HL-60 (cell line): ENCODE data around the gene SUGP2.

Experiments used
- GABPA ChIP-seq: IDR thresholded peaks from 2 replicates; pipeline ENCODE4 v1.6.1; 2012; ENCODE audit warnings: low read depth
- POLR2AphosphoS5 ChIP-seq: IDR thresholded peaks from 2 replicates; pipeline ENCODE4 v1.6.1; 2012; ENCODE audit warnings: low read depth
- TF ChIP-seq, protein P1 (sequence below): IDR thresholded peaks from one replicate; pipeline ENCODE4 v1.5.1; 2011; ENCODE audit warnings: low read length, control low read depth, inconsistent platforms; ENCODE audit not compliant: insufficient read depth
- TF ChIP-seq, protein P2 (sequence below): IDR thresholded peaks from 2 replicates; pipeline ENCODE4 v1.6.1; 2012; ENCODE audit warnings: low read depth; ENCODE audit not compliant: insufficient replicate concordance

GRCh38 chr19:18972301-18972811, 61.0 kb downstream of the SUGP2 start:
- TF ChIP-seq, protein P1, sequence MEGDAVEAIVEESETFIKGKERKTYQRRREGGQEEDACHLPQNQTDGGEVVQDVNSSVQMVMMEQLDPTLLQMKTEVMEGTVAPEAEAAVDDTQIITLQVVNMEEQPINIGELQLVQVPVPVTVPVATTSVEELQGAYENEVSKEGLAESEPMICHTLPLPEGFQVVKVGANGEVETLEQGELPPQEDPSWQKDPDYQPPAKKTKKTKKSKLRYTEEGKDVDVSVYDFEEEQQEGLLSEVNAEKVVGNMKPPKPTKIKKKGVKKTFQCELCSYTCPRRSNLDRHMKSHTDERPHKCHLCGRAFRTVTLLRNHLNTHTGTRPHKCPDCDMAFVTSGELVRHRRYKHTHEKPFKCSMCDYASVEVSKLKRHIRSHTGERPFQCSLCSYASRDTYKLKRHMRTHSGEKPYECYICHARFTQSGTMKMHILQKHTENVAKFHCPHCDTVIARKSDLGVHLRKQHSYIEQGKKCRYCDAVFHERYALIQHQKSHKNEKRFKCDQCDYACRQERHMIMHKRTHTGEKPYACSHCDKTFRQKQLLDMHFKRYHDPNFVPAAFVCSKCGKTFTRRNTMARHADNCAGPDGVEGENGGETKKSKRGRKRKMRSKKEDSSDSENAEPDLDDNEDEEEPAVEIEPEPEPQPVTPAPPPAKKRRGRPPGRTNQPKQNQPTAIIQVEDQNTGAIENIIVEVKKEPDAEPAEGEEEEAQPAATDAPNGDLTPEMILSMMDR: no peak
- TF ChIP-seq POLR2AphosphoS5 (no peak; the same call in 1 of the 2 replicates), GABPA (no peak)
- TF ChIP-seq, protein P2, sequence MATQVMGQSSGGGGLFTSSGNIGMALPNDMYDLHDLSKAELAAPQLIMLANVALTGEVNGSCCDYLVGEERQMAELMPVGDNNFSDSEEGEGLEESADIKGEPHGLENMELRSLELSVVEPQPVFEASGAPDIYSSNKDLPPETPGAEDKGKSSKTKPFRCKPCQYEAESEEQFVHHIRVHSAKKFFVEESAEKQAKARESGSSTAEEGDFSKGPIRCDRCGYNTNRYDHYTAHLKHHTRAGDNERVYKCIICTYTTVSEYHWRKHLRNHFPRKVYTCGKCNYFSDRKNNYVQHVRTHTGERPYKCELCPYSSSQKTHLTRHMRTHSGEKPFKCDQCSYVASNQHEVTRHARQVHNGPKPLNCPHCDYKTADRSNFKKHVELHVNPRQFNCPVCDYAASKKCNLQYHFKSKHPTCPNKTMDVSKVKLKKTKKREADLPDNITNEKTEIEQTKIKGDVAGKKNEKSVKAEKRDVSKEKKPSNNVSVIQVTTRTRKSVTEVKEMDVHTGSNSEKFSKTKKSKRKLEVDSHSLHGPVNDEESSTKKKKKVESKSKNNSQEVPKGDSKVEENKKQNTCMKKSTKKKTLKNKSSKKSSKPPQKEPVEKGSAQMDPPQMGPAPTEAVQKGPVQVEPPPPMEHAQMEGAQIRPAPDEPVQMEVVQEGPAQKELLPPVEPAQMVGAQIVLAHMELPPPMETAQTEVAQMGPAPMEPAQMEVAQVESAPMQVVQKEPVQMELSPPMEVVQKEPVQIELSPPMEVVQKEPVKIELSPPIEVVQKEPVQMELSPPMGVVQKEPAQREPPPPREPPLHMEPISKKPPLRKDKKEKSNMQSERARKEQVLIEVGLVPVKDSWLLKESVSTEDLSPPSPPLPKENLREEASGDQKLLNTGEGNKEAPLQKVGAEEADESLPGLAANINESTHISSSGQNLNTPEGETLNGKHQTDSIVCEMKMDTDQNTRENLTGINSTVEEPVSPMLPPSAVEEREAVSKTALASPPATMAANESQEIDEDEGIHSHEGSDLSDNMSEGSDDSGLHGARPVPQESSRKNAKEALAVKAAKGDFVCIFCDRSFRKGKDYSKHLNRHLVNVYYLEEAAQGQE: peak; percentile 48
